Bronchial epithelial cell (primary cell): ENCODE data around the gene TMEM164. TPM values are rescaled to one million over a fixed set of nuclear protein-coding genes. Genes with fewer than 3 reads are reported as not detected.
A peak's percentile ranks its signal among the peaks of the same experiment; 100 is the strongest.

Source experiments
- DNase-seq: peaks from one replicate; pipeline ENCODE4 v3.0.0-alpha.2; 2010; ENCODE audit warnings: low read depth
- FAIRE-seq: peaks from 2 replicates; lab custom pipeline; 2011; peaks lifted over from hg19 to GRCh38; lab: Jason Lieb, UNC
- H3K27me3 ChIP-seq: 2 replicates; pipeline ENCODE4 v1.5.1; 2011; ENCODE audit warnings: low read length; ENCODE audit not compliant: control insufficient read depth, insufficient read depth
- H3K36me3 ChIP-seq: 2 replicates; pipeline ENCODE4 v1.5.1; 2011; ENCODE audit warnings: low read length; ENCODE audit not compliant: control insufficient read depth, insufficient read depth
- H3K4me3 ChIP-seq: 2 replicates; pipeline ENCODE4 v1.5.1; 2011; ENCODE audit warnings: mild to moderate bottlenecking, low read depth, low read length, control low read depth
- total RNA-seq: library from RNA; depleted of rRNA; stranded (reverse); fragments of >200 nt; gene quantifications from 2 replicates; pipeline ENCODE4 v1.2.1, GENCODE V29; 2014
- TF ChIP-seq, protein P1 (sequence below): IDR thresholded peaks from 2 replicates; pipeline ENCODE4 v1.5.1; 2011; ENCODE audit warnings: mild to moderate bottlenecking, moderate library complexity, low read length, control low read depth, inconsistent platforms; ENCODE audit not compliant: insufficient read depth, severe bottlenecking

TMEM164 gene
- total RNA-seq, 1 donor from 2014 or later, result 20.3 TPM

DNA sequence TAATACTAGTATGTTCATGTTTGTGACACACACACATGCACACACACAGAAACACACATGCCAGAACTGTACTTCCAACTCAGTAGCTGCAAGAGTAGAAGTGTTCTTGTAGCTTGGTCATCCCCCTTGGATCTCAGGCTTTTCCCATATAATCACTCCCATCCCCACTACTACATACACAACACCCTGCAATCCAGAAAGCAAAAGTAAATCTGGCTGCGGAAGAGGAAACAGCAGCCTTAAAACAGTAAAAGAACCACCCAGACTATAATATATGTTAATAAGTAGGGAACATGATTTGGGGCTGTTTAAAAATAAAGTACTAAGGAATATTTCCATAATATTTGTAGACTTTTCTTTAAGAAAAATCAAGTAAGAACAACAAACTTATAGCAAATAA is 211.8 kb downstream of the TMEM164 start:
- no peak for DNase-seq
- no peaks in the 10 kb centered on the region for H3K36me3 ChIP-seq
- no peaks in the 10 kb centered on the region for H3K27me3 ChIP-seq
- no peak for FAIRE-seq
- TF ChIP-seq, protein P1, sequence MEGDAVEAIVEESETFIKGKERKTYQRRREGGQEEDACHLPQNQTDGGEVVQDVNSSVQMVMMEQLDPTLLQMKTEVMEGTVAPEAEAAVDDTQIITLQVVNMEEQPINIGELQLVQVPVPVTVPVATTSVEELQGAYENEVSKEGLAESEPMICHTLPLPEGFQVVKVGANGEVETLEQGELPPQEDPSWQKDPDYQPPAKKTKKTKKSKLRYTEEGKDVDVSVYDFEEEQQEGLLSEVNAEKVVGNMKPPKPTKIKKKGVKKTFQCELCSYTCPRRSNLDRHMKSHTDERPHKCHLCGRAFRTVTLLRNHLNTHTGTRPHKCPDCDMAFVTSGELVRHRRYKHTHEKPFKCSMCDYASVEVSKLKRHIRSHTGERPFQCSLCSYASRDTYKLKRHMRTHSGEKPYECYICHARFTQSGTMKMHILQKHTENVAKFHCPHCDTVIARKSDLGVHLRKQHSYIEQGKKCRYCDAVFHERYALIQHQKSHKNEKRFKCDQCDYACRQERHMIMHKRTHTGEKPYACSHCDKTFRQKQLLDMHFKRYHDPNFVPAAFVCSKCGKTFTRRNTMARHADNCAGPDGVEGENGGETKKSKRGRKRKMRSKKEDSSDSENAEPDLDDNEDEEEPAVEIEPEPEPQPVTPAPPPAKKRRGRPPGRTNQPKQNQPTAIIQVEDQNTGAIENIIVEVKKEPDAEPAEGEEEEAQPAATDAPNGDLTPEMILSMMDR, result no peak
- no peak overlapping the region for H3K4me3 ChIP-seq

DNA sequence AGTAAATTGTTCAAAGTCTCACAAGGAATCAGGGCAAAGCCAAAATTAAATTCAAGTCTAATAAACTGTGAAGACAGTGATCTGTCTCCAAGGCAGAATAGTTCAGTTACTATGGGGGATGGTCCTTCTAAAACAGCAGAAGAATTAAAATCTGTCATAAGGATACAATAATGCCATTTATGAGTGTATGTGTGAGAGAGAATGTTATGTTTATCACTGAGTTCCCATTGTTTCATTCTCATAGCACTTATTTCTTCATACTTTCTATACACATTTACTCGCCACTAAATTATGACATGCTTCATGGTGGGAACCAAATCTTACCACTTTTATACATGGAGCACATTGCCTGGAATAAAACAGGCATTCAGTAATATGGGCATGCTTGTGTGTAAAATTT is 212.5 kb downstream of the TMEM164 start:
- Histone ChIP-seq H3K36me3 (no peaks in the 10 kb centered on the region), H3K4me3 (no peak overlapping the region), H3K27me3 (no peaks in the 10 kb centered on the region)
- TF ChIP-seq, protein P1, result no peak
- DNase-seq (no peak), FAIRE-seq (no peak)

DNA sequence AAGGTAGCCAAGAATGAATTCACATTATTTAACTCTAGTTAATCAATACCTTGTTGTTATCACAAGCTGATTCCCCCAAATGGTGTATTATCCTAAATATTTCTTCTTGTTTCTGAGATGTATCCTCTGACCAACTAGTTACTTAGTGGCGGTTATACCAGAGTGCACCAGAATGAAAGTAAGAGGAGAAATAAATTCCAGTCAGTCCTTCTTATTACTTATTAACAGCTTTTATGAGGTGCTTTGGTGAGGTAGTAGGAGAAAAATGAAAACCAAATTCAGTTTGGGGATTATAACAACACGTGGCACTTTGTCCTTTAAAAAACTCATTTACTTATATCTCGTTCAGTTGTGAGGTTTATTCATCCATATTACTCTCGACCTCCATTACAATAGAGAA is 213.1 kb downstream of the TMEM164 start:
- Histone ChIP-seq H3K36me3 (no peaks in the 10 kb centered on the region), H3K27me3 (no peaks in the 10 kb centered on the region), H3K4me3 (no peak overlapping the region)
- FAIRE-seq (no peak), DNase-seq (no peak)
- TF ChIP-seq, protein P1, result no peak

DNA sequence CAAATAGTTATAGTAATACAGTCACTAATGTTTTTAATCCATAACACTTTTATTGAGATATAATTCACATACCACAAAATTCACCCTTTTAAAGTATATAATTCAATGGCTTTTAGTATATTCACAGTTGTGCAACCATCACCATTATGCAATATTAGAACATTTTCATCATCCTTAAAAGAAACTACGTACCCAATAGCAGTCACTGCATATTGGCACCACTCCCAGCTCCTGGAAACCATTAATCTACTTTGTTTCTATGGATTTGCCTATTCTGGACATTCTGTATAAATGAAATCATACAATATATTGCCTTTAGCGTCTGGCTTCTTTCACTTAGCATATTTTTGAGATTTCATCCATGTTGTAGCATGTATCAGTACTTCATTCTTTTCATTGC is 215.7 kb downstream of the TMEM164 start:
- DNase-seq (peak; percentile 60), FAIRE-seq (no peak)
- no peak overlapping the region for H3K4me3 ChIP-seq
- TF ChIP-seq, protein P1, result no peak
- H3K36me3 ChIP-seq, result no peaks in the 10 kb centered on the region
- H3K27me3 ChIP-seq, result no peaks in the 10 kb centered on the region

DNA sequence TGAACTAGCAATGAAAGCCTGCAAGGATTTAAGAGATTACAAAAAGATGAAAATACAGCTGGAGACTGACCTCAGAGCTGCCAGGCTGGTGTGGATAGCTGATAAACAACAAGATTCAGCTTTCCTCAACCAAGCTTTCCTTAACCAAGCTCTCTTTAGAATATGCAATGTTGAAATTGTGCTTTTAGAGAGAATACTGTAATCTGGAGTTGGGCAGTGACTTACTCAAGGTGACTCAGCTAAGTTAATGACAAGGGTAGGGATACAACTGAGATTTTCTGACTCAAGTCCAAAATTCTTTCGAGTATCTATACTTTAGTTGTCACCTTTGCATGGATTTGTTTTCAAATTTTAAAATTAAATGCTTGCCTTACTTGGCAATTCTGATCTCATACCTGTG is 217.0 kb downstream of the TMEM164 start:
- TF ChIP-seq, protein P1, result no peak
- Histone ChIP-seq H3K27me3 (no peaks in the 10 kb centered on the region), H3K4me3 (no peak overlapping the region), H3K36me3 (no peaks in the 10 kb centered on the region)
- DNase-seq (peak; percentile 63), FAIRE-seq (no peak)
